H9 (cell line): Measurements from ENCODE around the gene MRM1. TPM values are rescaled to one million over a fixed set of nuclear protein-coding genes. Genes with fewer than 3 reads are reported as not detected.

Experiments
- DNase-seq: peaks from one replicate; pipeline ENCODE4 v3.0.0-alpha.2; 2017
- H2AFZ ChIP-seq: one replicate; pipeline ENCODE4 v1.6.1; 2013; ENCODE audit warnings: mild to moderate bottlenecking, low read length, control low read depth, moderate library complexity
- H2AK5ac ChIP-seq: 2 replicates; pipeline ENCODE4 v1.6.1; 2013; ENCODE audit warnings: low read length, control low read depth, mixed read lengths; ENCODE audit not compliant: insufficient read length
- H2BK120ac ChIP-seq: one replicate; pipeline ENCODE4 v1.6.1; 2013; ENCODE audit warnings: low read depth, mild to moderate bottlenecking, low read length, control low read depth, inconsistent platforms; ENCODE audit not compliant: poor library complexity, severe bottlenecking
- H2BK12ac ChIP-seq: 2 replicates; pipeline ENCODE4 v1.6.1; 2013; ENCODE audit warnings: low read length, control low read depth, mixed read lengths, low read depth; ENCODE audit not compliant: insufficient read length
- H2BK15ac ChIP-seq: 2 replicates; pipeline ENCODE4 v1.6.1; 2013; ENCODE audit warnings: low read depth, low read length, control low read depth
- H2BK20ac ChIP-seq: one replicate; pipeline ENCODE4 v1.6.1; 2013; ENCODE audit warnings: low read depth, mild to moderate bottlenecking, low read length, control low read depth, inconsistent platforms; ENCODE audit not compliant: poor library complexity, severe bottlenecking
- H2BK5ac ChIP-seq: 2 replicates; pipeline ENCODE4 v1.6.1; 2013; ENCODE audit warnings: low read length, control low read depth, mixed read lengths; ENCODE audit not compliant: insufficient read length
- H3K14ac ChIP-seq: 2 replicates; pipeline ENCODE4 v1.6.1; 2013; ENCODE audit warnings: low read length, control low read depth; ENCODE audit not compliant: insufficient read depth
- H3K18ac ChIP-seq: 2 replicates; pipeline ENCODE4 v1.6.1; 2013; ENCODE audit warnings: low read depth, mild to moderate bottlenecking, mixed read lengths, low read length, control low read depth; ENCODE audit not compliant: insufficient read length
- H3K23ac ChIP-seq: 2 replicates; pipeline ENCODE4 v1.6.1; 2013; ENCODE audit warnings: low read length, control low read depth, mixed read lengths, low read depth; ENCODE audit not compliant: insufficient read length
- H3K23me2 ChIP-seq: 2 replicates; pipeline ENCODE4 v1.6.1; 2013; ENCODE audit warnings: low read depth, mild to moderate bottlenecking, mixed read lengths, low read length, control low read depth; ENCODE audit not compliant: insufficient read length, poor library complexity, severe bottlenecking
- H3K27ac ChIP-seq: 2 replicates; pipeline ENCODE4 v1.5.1; 2013; ENCODE audit warnings: low read length, control low read depth, mixed read lengths, low read depth; ENCODE audit not compliant: insufficient read length
- H3K27me3 ChIP-seq: 2 replicates; pipeline ENCODE4 v1.6.1; 2013; ENCODE audit warnings: low read length, control low read depth, inconsistent platforms; ENCODE audit not compliant: insufficient read depth
- H3K4ac ChIP-seq: 2 replicates; pipeline ENCODE4 v1.6.1; 2013; ENCODE audit warnings: low read depth, mild to moderate bottlenecking, control low read depth, inconsistent platforms, low read length, moderate library complexity
- H3K4me1 ChIP-seq: 2 replicates; pipeline ENCODE4 v1.6.1; 2013; ENCODE audit warnings: low read length, control low read depth, inconsistent platforms; ENCODE audit not compliant: insufficient read depth
- H3K4me2 ChIP-seq: 2 replicates; pipeline ENCODE4 v1.6.1; 2013; ENCODE audit warnings: low read length, control low read depth, mixed read lengths; ENCODE audit not compliant: insufficient read length, insufficient read depth
- H3K56ac ChIP-seq: 2 replicates; pipeline ENCODE4 v1.6.1; 2013; ENCODE audit warnings: low read depth, mild to moderate bottlenecking, mixed read lengths, low read length, control low read depth; ENCODE audit not compliant: insufficient read length
- H3K79me1 ChIP-seq: 2 replicates; pipeline ENCODE4 v1.6.1; 2013; ENCODE audit warnings: low read depth, mild to moderate bottlenecking, moderate library complexity, low read length, control low read depth, inconsistent platforms; ENCODE audit not compliant: insufficient read depth, poor library complexity, severe bottlenecking
- H3K79me2 ChIP-seq: 2 replicates; pipeline ENCODE4 v1.6.1; 2013; ENCODE audit warnings: low read length, control low read depth, inconsistent platforms; ENCODE audit not compliant: insufficient read depth
- H3K9ac ChIP-seq: 2 replicates; pipeline ENCODE4 v1.6.1; 2013; ENCODE audit warnings: low read length, control low read depth, mixed read lengths; ENCODE audit not compliant: insufficient read length; ENCODE audit errors: extremely low read depth
- H3K9me3 ChIP-seq: one replicate; pipeline ENCODE4 v1.6.1; 2013; ENCODE audit warnings: low read depth, low read length, inconsistent platforms; ENCODE audit not compliant: control insufficient read depth
- H3T11ph ChIP-seq: one replicate; pipeline ENCODE4 v1.6.1; 2013; ENCODE audit warnings: mild to moderate bottlenecking, low read length, control low read depth, inconsistent platforms
- H4K20me1 ChIP-seq: one replicate; pipeline ENCODE4 v1.6.1; 2013; ENCODE audit not compliant: control insufficient read depth, insufficient read length, insufficient read depth
- H4K5ac ChIP-seq: 2 replicates; pipeline ENCODE4 v1.6.1; 2013; ENCODE audit warnings: low read depth, mild to moderate bottlenecking, mixed read lengths, low read length, control low read depth; ENCODE audit not compliant: insufficient read length
- H4K8ac ChIP-seq: replicated peaks from 2 replicates; pipeline ENCODE4 v1.6.1; 2013; ENCODE audit warnings: low read length, control low read depth, mixed read lengths, low read depth; ENCODE audit not compliant: insufficient read length
- H4K91ac ChIP-seq: 2 replicates; pipeline ENCODE4 v1.6.1; 2013; ENCODE audit warnings: low read depth, mild to moderate bottlenecking, moderate library complexity, mixed read lengths, low read length, control low read depth; ENCODE audit not compliant: insufficient read length
- H3K27ac Mint-ChIP-seq, 3 experiments: 2 replicates in 2 of 3; 3 replicates in 1 of 3; pipeline ENCODE4 v1.8.0; 2020 to 2021; ENCODE audit warnings: mixed read lengths in 3 of 3, mild to moderate bottlenecking in 1 of 3, moderate library complexity in 1 of 3
- H3K27me3 Mint-ChIP-seq: 2 replicates; pipeline ENCODE4 v1.8.0; 2021; ENCODE audit warnings: low read depth, mild to moderate bottlenecking, moderate library complexity, mixed read lengths
- H3K36me3 Mint-ChIP-seq, 3 experiments: 2 replicates in 2 of 3; 3 replicates in 1 of 3; pipeline ENCODE4 v1.8.0; 2020 to 2021; ENCODE audit warnings: low read depth in 3 of 3, mixed read lengths in 3 of 3; ENCODE audit not compliant: insufficient read depth in 1 of 3
- H3K4me1 Mint-ChIP-seq, 2 experiments: 2 replicates each; pipeline ENCODE4 v1.8.0; 2020; ENCODE audit warnings: mixed read lengths in 2 of 2
- H3K4me3 Mint-ChIP-seq, 2 experiments: 2 replicates in 1 of 2; 3 replicates in 1 of 2; pipeline ENCODE4 v1.8.0; 2020 to 2021; ENCODE audit warnings: mild to moderate bottlenecking in 2 of 2, mixed read lengths in 2 of 2, moderate library complexity in 1 of 2
- H3K9me3 Mint-ChIP-seq, 2 experiments: 2 replicates in 1 of 2; 3 replicates in 1 of 2; pipeline ENCODE4 v1.8.0; 2020; ENCODE audit warnings: mild to moderate bottlenecking in 2 of 2, mixed read lengths in 2 of 2, moderate library complexity in 1 of 2
- WGBS: extraction: QIAGEN DNeasy Blood & Tissue Kit; methylation state at CpG from one replicate; pipeline ENCODE4 v1.1.7; 2013; ENCODE audit warnings: missing lambda C conversion rate, low lambda C conversion rate, mixed read lengths; ENCODE audit not compliant: insufficient read length; ENCODE audit errors: extremely low coverage; 5-methylcytosine and 5-hydroxymethylcytosine counted together
- total RNA-seq: library from RNA; stranded (reverse); gene quantifications from 2 replicates; pipeline ENCODE4 v1.2.1, GENCODE V29; 2021
- TF ChIP-seq, protein P1 (sequence below): fragments of 200-600 bp; sonication (generic); conservative IDR thresholded peaks from 3 replicates; pipeline ENCODE4 v1.8.0; 2021; ENCODE audit warnings: antibody characterized with exemption, mild to moderate bottlenecking

Gene MRM1
- total RNA-seq, 1 experiment from 2014 or later = 10.3 TPM

DNA sequence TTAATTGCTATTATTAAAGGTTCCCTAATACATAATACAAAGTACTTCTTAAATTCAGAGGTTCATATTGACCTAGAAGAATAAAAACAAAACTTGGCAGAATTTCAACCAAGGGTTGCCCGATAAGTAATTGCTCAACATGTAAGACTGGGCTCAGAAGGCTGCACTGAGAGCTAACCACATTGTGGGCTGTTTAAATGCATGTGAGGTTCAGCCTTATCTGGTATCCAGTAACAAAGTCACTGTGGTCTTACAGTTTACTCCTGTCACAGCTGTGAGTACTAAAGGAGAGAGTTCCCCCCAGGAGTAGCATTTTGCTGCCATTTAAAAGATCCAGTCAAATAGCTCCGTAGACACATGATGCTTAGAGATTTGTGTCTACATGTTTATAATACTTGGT is 11.3 kb upstream of the MRM1 start:
- WGBS = no CpG with 5 or more reads among the region's 2 CpGs
- H4K5ac ChIP-seq = no peak overlapping the region
- DNase-seq = no peak
- H3K56ac ChIP-seq = no peak overlapping the region
- H3K79me1 ChIP-seq = no peaks in the 10 kb centered on the region
- H3K79me2 ChIP-seq = no peaks in the 10 kb centered on the region
- H2AFZ ChIP-seq = no peak overlapping the region
- no peak overlapping the region for H3K23ac ChIP-seq
- no peak overlapping the region for H3K9ac ChIP-seq
- no peak overlapping the region for H2BK5ac ChIP-seq
- no peak overlapping the region for H3K27ac Mint-ChIP-seq
- H3K27me3 ChIP-seq = no peaks in the 10 kb centered on the region
- no peak overlapping the region for H2BK120ac ChIP-seq
- no peak overlapping the region for H3K14ac ChIP-seq
- no peak overlapping the region for H2BK12ac ChIP-seq
- peaks cover 25 to 26% of the 10 kb centered on the region in 2 experiments for H3K4me1 Mint-ChIP-seq
- H2BK20ac ChIP-seq = no peak overlapping the region
- no peak overlapping the region for H3K18ac ChIP-seq
- H3K9me3 Mint-ChIP-seq = no peaks in the 10 kb centered on the region
- H3K27ac ChIP-seq = no peak overlapping the region
- H3K4ac ChIP-seq = no peak overlapping the region
- no peak overlapping the region for H3T11ph ChIP-seq
- TF ChIP-seq, protein P1, sequence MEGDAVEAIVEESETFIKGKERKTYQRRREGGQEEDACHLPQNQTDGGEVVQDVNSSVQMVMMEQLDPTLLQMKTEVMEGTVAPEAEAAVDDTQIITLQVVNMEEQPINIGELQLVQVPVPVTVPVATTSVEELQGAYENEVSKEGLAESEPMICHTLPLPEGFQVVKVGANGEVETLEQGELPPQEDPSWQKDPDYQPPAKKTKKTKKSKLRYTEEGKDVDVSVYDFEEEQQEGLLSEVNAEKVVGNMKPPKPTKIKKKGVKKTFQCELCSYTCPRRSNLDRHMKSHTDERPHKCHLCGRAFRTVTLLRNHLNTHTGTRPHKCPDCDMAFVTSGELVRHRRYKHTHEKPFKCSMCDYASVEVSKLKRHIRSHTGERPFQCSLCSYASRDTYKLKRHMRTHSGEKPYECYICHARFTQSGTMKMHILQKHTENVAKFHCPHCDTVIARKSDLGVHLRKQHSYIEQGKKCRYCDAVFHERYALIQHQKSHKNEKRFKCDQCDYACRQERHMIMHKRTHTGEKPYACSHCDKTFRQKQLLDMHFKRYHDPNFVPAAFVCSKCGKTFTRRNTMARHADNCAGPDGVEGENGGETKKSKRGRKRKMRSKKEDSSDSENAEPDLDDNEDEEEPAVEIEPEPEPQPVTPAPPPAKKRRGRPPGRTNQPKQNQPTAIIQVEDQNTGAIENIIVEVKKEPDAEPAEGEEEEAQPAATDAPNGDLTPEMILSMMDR = no peak
- H4K8ac ChIP-seq = no peak overlapping the region
- no peak overlapping the region for H3K4me2 ChIP-seq
- H4K91ac ChIP-seq = no peak overlapping the region
- H2BK15ac ChIP-seq = no peak overlapping the region
- no peak overlapping the region for H3K4me3 Mint-ChIP-seq
- no peaks in the 10 kb centered on the region; the same call in 1 of the 2 replicates for H3K4me1 ChIP-seq
- no peak overlapping the region for H2AK5ac ChIP-seq
- no peaks in the 10 kb centered on the region for H3K9me3 ChIP-seq
- no peaks in the 10 kb centered on the region for H3K27me3 Mint-ChIP-seq
- peaks cover 11 to 44% (median 32%) of the 10 kb centered on the region in 3 experiments; a peak in 6 of 7 replicates for H3K36me3 Mint-ChIP-seq
- no peaks in the 10 kb centered on the region for H4K20me1 ChIP-seq
- H3K23me2 ChIP-seq = peaks cover 8% of the 10 kb centered on the region
